UCSD-AML1 (cell line): ENCODE measurements around the gene HSPA1L.

Source experiments
- DNase-seq: peaks from one replicate; lab custom pipeline; 2025; ENCODE audit not compliant: unreplicated experiment; lab: John Stamatoyannopoulos, UW

Gene HSPA1L

GRCh38 chr6:31767096-31767645 is 47.9 kb downstream of the HSPA1L start:
- DNase-seq = no peak

- DNase-seq = no peak
These were observed 48.9 kb downstream of the HSPA1L start for GRCh38 chr6:31765910-31766794.

- no peak for DNase-seq
These were observed 49.5 kb downstream of the HSPA1L start for GRCh38 chr6:31765559-31765909.

- DNase-seq = no peak
These were observed 50.9 kb downstream of the HSPA1L start for GRCh38 chr6:31764198-31764597.

GRCh38 chr6:31763619-31763940 is 51.5 kb downstream of the HSPA1L start:
- no peak for DNase-seq

- no peak for DNase-seq
These were observed 52.0 kb downstream of the HSPA1L start for GRCh38 chr6:31762878-31763618.

- DNase-seq = no peak
These were observed 52.7 kb downstream of the HSPA1L start, which contains the start of gene SAPCD1 for GRCh38 chr6:31762356-31762755. Gene SAPCD1 (plus strand): TSS chr6:31762656. CDS start chr6:31763055, 399 bp downstream.

- no peak for DNase-seq
These were observed 53.7 kb downstream of the HSPA1L start for GRCh38 chr6:31761343-31761742.

- DNase-seq = no peak
These were observed 54.3 kb downstream of the HSPA1L start for GRCh38 chr6:31760790-31761189.
